Measurements from ENCODE around the gene EPB42.
"Not testable (repeated sequence)": the region's sequence is repeated elsewhere in the genome, so short reads cannot be mapped to it uniquely, and the experiment has no call there.

The EPB42 gene

DNA sequence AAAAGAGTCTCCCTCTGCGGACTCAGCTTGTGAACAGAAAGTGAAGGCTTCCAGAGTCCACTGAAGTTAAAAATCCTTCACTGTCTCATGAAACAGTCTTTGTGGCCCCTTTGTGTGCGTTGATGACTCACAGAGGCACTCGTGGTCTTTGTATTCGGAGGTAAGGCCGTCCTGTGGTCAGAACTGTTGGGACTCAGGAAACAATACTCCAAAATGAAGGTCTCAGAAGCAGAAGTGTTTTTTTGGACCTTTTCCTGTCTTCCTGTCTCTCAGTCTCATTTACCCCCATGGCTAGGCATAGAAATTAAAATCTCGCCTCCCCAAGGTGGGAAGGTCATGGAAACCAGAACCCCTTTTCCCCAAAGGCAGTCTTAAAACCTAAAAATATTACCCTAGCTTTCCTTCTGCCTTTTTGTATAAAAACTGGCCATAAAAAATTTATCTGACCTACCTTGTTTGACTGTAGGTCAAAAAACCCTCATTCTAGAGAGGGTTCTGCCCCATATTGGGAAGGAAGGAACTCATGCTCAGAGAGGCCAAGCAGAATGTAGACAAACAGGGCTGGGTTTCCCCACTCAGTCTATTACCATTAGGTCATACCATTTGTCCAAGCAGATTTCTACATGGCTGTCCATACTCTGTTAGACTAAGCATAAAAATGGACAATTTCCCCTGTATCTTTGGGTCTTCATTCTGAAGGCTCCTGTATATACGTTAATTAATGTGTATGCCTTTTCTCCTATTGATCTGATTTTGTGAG lies 19.1 kb upstream of the EPB42 start:
- no peak for DNase-seq

DNA sequence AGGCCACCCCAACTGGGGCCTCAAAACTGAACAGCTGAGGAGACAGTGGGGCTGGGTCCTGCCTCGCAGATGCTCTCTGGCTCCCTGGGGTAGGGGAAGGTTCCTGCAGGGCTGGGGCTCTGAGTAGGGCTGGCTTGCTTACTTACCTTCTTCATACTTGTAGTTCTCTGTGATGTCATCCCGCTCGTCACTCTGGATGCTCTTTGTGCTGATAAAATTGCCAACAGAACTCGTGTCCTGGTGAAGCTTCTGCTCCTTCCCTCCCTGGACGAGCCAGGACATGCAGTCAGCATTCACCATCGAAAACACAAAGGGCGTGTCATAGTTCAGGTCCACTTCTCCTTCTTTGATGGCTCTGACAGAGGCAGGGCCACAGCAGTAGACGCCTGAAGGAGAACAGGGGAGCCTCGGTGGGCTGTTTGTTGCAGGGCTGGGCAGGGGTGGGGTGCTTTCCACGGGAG lies 17.9 kb upstream of the EPB42 start:
- no peak for DNase-seq

DNA sequence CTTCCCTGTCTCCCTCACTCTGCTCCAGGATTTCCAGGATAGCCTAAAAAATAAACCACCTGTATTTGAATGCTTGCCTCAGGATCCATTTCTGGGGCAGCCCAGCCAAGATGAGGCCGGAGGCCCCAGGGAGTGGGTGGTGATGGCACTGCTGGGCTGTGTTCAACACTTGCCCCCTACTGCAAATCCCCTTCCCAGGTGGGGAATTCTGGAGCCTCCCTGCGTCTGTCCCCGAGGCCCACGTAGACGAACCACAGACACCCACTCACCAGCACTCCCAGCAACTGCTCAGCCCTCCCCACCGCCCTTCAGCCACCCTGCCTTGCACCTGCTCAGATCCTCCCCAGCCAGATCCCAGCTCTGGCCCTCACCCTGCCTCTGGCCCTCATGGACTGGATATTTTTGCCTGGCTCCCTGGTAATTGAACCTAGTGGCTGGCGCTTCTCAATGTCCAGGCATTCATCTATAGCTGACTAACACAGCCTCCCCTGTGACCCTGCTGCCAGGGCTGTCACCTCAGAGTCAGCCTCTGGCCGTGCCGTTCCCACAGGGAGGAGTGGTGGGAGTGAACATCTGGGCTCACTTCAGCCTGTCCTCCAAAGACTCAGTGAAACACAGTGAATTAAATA lies 17.1 kb upstream of the EPB42 start:
- no peak for DNase-seq

DNA sequence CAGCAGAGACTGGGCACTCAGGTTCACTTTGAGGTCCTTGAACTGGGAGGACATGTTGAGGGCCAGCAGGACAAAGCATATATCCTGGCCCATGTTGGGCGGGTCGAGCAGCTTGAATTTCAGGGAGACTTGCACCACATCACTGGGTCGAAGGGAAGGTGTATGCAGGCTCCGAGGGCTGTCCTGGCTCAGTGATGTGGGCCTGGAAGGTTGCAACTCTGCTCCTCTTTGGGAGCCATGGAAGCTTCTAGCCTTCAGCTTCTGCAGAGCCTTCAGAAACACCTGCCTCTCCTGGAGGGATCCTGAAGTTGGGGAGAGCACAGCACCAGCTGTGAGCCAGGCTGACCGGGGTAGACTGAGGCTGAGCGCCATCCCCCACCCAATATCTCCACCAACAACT lies 14.7 kb upstream of the EPB42 start:
- DNase-seq = no peak

DNA sequence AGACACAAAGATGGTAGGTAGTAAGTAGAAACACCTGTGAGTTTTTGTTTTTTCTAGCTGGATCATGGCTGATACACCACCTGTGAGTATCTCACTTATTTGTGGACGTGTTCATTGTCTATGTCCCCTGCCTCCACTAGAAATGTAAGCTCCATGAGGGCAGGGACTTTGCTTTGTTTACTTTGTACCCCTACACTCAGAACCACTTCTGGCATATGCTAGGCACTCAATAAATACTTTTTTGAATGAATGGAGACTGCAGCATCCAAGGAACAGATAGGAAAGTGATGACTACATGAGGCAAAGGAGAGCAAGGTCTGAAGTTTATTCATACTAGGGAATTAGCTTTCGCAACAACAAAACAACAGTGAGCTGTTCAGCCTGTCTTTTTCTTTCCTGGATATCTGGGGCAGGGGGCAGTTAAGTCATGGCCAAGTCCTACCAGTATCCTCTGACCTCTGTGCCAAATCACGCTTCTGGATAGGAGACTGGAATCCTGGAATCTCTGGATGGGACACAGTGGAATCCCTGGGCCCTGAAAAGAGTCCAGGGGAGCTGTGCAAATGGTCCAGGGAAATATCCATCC lies 11.6 kb upstream of the EPB42 start:
- no peak for DNase-seq

DNA sequence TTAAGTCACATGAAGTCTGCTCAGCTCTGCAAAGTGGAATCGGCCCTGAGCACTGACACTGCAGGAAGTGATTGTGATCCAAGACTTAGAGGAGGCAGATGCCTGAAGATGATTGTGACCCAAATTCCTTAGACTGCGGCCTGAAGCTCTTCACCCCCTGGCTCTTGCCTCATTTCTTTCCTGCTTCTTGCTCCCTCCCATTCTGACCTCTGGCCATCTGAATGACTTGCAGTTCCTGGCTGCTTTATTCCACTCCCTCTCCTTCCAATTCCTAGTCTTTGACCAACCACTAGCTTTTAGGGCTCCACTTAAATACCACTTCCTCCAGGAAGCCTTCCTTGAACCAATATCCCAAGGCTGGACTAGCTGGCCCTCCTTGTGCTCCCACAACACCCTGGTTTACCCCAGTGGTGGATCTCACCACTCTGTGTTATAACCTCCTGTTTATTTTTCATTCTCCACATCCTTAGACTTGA lies 9.9 kb upstream of the EPB42 start:
- no peak for DNase-seq

DNA sequence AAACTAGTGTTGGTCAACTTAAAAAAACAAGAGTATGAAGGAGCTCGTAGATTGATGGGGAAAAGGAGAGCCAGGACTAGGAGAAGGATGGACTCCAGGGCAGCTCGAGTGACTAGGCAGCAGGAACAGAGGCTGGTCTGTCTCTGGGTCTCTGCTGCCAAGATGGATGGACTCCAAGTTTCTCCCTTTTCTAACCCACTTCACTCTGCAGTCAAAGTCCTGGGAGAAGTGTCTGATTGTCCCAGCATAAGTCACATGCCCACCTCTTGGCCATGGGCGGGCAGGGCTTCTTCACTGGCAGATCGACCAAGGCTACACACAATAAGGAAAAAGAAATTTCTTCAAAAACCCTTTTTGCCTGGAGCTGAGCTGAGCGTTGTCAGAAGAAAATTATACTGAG lies 9.2 kb upstream of the EPB42 start:
- no peak for DNase-seq

DNA sequence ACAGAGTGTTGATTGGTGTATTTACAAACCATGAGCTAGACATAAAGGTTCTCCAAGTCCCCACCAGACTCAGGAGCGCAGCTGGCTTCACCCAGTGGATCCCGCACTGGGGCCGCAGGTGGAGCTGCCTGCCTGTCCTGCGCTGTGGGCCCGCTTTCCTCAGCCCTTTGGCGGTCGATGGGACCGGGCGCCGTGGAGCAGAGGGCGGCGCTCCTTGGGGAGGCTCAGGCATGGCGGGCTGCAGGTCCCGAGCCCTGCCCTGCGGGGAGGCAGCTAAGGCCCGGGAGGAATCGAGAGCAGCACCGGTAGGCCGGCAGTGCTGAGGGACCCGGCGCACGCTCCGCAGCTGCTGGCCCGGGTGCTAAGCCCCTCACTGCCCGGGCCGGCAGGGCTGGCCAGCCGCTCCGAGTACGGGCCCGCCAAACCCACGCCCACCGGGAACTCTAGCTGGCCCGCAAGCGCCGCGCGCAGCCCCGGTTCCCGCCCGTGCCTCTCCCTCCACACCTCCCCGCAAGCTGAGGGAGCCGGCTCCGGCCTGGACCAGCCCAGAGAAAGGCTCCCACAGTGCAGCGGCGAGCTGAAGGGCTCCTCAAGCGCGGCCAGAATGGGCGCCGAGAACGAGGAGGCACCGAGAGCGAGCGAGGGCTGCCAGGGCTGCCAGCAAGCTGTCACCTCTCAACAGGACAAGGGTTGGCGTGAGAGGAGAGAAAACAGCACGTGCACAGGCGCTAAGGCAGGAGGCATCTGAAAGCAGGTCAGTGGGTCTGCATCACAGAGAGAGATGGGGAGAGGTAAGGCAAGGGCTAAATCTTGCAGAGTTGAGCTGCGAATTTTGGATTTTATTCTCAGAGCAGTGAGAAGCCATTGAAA lies 5.9 kb upstream of the EPB42 start:
- DNase-seq = no peak

DNA sequence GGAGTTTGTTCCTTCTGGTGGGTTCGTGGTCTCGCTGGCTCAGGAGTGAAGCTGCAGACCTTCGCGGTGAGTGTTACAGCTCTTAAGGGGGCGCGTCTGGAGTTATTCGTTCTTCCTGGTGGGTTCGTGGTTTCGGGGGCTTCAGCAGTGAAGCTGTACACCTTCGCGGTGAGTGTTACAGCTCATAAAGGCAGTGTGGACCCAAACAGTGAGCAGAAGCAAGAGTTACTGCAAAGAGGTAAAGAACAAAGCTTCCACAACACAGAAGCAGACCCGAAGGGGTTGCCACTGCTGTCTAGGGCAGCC lies 5.1 kb upstream of the EPB42 start:
- DNase-seq = not testable (repeated sequence)

DNA sequence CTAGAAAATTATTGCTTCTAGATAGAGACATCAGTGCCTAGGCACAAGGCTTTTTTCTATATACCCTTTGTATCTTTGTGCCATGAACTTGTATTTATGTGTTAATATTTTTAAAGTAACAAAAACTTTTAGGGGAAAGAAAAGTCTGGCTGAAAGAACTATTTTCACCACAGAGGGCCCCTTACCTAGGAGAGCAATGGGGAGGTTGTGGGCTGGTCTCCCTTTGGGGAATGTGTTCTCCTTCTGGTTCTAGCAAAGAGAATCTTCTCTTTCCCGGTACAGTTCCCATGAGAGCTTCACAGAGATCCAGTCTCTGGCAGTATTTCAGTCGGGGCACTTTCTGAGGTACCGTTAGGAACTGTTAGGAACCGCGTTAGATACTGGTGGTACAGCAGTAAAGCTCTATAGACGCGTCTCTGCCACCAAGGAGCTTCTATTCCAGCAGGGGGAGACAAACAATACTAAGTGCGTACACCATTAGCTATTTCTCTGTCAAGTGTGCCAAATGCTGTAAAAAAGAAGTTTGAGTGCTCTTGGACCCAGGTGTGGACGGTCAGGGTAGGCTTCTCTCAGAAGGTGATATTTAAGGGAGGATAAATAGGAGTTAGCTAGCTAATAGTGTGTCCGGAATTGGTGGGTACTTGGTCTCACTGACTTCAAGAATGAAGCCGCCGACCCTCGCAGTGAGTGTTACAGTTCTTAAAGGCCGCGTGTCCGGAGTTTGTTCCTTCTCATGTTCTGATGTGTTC lies 4.6 kb upstream of the EPB42 start:
- DNase-seq = peak; percentile 60

DNA sequence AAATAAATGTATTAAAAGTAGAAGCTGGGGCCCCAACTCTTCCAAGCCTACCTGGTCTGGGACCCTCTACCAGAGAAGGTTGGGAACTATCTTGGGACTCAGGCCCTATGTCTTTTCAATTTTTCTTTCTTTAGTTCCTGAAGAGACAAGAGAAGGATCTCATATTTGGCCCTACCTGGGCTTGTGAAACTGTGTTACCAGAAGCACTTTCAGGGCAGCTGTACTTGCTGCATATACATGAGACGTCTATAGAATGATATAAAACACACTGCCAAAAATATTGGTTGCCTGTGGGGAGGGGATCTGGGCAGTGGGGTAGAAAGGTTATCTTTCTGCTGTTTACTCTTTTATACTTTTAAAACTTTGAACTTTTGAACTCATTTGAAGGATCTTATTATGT lies 604 bp upstream of the EPB42 start:
- DNase-seq = no peak

DNA sequence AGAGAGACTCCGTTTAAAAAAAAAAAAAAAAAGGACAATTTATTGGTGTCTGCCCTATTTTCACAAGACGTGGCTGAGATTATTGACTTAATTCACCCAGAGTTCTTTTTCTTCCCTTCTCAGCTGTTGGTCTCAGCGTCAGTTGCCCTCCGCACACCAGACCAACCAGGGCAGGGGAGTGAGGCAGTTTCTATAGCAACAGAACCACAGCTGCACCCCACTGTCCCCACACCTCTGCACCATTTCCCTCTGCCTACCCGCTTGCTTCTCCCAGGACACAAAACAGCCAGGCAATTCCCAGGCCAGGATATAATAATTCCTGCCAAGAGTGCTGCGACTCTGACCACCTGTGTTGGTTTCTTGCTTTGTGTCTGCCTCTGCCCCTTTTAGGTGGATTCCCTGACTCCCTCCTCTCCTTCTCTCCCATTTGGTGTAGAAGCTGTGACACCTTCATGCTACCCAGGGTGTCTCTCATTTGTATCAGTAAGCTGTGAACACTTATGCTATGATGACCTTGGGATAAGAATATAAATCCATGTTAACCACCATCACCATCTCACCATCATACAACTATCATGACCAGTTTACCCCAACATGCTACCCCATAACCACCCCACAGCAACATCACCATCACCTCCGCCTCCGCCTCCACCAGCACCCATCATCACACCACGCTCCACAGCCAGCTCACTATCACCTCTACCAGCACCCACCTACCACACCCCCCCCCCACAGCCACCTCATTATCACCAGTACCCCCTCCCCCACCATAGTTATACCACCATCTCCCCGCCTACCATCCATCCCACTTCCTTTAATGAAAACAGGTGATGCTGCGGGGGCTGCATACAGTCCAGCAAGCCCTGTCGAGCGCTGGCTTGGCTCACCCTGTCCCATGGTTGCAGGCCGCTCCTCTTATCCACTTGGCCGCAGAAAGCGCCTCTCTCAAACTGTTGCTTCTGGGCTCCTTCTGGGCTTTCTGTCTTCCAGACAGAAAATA lies 589 bp downstream of the EPB42 start:
- no peak for DNase-seq

DNA sequence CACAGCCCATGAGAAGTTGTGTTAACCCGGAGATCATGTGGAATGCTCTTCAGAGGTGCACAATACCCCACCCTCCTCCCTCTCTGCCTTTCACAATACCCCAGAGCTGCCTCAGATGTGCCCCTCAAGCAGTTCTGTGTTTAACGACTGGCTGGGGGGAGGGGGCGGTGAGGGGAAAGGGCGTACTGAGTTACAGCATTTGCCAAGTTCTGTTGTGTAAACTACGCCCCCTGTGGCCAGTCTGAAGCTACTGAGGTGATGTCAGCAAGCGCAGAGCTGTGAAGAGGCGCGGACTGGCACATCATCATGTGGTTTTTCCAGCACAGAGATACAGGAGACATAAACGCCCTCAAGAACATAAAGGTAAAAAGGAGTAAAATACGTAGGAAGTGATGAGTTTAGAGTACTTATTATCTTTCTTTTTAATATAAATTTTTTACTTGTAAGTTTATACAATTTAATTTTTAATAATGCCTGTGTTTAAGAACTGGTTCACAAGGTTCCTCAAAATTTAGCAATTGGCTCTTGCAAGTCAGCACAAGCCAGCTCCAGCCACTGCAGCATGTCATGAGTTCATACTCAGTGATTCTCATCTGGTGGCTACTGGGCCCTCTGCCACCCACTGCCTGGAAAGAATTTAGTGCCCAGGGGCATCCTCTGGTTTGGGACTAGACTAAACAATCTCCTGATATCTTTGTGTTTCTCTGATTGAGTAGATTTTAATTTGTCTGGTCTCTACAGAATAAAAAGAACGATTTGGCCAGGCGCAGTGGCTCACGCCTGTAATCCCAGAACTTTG lies 1.7 kb downstream of the EPB42 start:
- DNase-seq = no peak

DNA sequence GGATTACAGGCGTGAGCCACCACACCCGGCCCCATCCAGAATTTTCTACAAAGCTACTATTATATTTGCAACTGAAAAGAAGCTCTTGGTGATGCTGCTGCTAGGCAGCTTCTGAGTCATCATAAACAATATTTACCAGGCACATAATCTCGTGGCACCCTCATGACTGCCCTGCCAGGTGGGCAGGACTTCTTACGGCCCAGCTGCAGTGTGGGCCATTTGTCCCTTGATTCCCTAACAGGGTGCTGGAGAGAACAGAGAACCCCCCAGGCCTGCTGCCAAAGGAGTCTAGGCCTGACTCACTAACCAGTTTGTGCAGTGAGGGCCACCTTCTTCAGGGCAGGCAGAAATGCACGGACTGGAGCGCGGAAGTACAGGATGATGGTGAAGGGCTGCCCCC lies 4.9 kb downstream of the EPB42 start:
- DNase-seq = no peak

DNA sequence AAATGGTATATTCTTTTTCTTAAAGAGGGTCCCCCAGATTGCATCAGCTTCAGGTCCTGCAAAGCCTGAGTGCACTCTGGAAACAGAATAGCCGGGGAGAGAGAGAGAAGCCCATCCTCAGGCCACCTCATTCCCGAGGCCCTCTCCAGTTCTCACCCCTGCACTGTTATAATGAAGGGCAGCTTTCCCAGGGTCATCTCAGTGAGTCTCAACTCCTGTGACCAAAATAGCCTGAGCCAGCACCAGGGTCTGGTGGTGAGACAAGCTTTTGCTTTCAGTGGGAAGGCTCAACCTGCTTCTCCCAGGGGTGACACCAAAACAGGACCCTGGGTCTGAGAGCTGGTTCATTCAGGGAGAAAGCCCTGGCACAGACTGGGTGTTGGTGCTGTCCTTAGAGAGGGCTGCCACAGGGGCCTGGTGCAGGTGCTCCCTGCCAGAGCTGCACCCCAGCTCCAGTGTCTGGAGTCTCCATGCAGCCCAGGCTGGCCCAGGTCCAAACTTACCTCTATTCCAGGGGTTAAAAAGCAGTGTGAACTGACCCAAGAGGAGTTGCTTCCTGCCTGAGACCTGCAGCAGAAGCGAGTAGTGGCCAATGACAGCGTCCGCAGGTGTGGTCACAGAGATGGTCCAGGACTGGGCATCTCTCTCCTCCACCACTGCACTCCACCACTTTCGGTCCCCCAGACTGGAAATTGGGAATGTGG lies 6.1 kb downstream of the EPB42 start:
- no peak for DNase-seq

DNA sequence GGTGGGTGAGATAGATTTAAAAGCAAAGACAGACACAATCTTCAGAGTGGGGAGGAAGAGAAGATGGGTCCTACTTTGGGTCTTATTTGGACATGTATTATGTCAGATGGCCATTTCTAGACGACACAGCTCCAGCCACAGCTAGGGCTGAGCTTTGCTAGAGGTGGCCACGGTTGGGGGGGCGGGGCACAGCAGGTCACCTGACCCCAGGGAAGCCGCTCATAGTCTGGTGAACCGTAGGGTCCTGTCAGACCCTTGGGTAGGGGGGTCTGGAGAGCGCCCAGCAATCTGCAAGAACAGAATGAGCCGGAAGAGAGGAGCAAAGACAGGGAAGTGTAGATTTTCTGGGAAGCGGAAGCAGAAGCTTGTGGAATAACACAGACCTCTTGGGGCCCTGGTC lies 6.6 kb downstream of the EPB42 start:
- DNase-seq = no peak

DNA sequence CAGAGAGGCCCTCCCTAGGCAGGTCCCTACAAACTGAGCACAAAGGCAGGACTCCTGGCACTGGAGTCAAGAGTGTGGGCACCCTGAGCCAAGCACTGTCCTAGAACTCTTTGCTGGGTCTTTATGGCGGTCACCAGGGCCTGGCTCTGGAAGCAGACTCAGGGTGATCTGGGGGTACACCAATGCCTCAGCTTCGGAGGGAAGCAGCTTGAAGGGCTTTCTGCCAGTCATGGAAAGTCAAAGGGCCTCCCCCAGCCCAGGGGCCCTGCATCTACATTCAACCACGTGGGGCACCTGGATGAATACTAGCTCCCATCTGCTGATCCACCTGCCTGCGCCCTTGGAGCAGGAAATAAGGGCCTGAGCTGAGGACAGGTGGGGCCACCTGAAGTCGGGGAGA lies 7.4 kb downstream of the EPB42 start:
- DNase-seq = no peak

DNA sequence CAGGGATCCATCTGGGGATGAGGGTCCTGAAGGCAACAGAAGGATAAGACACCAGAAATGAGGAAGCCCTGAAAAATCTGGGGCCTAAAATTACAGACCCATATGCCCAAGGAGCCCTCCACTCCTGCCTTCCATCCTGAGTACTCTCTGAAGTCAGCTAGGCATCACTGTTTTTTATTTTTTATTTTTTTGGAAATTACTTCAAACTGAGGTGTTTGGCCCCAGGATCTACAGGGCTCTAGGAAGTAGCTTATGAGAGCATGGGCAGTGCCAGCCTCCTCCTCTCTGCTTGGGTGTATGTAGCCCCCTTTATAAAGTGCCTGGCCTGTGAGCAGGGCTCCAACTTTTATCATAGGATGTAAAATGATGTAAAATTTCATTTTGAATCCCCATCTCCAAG lies 7.9 kb downstream of the EPB42 start:
- no peak for DNase-seq

DNA sequence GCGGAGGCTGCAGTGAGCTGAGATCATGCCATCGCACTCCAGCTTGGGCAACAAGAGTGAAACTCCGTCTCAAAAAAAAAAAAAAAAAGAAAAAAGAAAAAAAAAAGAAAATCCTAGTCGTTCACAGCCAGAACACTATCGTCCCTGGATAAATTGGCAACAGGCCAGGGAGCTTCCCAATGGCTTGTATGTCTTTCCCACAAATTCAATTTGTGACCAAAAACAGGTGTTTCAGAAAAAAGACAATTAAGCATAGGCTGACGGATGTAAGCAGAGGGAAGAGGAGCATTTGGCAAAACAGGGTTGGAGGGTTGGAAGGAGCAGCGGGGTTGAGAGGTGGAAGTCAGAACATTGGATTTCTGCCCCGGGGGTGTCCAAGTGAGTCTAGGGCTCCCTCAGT lies 8.5 kb downstream of the EPB42 start:
- no peak for DNase-seq

DNA sequence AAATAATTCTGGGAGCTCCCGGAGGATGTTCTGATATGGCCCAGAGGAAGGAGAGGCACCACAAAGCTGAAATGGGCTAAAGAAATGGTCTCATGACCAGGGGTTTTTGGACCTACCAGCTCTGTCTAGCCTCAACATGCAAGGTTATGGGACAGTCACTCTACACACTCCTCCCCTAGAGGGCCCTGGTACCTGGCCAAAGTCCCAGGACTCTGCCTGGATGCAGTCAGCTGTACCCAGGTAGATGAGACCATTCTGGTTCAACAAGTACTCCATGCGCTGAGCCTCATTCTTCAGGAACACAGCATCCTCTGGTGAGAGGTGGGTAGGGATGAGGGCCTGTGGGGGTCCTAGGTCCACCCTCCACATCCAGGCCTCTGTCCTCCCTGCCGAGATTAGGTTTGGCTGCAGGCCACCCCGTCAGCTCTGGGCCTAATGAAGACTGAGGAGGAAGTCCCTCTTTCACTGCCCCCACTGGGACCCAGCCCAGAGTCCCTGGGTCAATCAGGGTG lies 9.5 kb downstream of the EPB42 start:
- no peak for DNase-seq
